HepG2 (cell line): ENCODE results near the gene DHX30. TPM values are rescaled to one million over a fixed set of nuclear protein-coding genes. Genes with fewer than 3 reads are reported as not detected.
A peak's percentile ranks its signal among the peaks of the same experiment; 100 is the strongest.

ENCODE experiments used
- ATAC-seq: fragments of 200-7000 bp; cut with Tn5 transposase; 3 replicates; pipeline ENCODE4 v1.9.1; 2020; ENCODE audit warnings: mild to moderate bottlenecking, moderate library complexity
- BruUV-seq: library from RNA; stranded (reverse); fragments of 400-500 nt; replicated peaks from 2 replicates; lab custom pipeline; 2021; lab: Mats Ljungman, UMichigan
- CTCF ChIA-PET: fragments of 300-600 bp; formaldehyde crosslinking; extraction: SDS; loops from one replicate; lab custom pipeline; 2021; ENCODE audit warnings: low total read pairs, inconsistent platforms, low intra/inter-chr PET ratio; lab: Yijun Ruan, JAX
- POLR2A ChIA-PET: fragments of 350-600 bp; sonication (Branson Sonifier 250); formaldehyde crosslinking; loops from one replicate; lab custom pipeline; 2020; ENCODE audit warnings: antibody characterized with exemption, inconsistent platforms; lab: Yijun Ruan, JAX
- DNase-seq: peaks from one replicate; pipeline ENCODE4 v3.0.0-alpha.2; 2015; ENCODE audit warnings: low spot score
- FAIRE-seq: peaks from 3 replicates; lab custom pipeline; 2011; peaks lifted over from hg19 to GRCh38; lab: Jason Lieb, UNC
- H2AFZ ChIP-seq: one replicate; pipeline ENCODE4 v1.6.1; 2011; ENCODE audit warnings: low read length, inconsistent platforms
- H3K27ac ChIP-seq: fragments of 300-600 bp; 3 replicates; pipeline ENCODE4 v1.8.0; 2011; ENCODE audit warnings: mixed run types, mild to moderate bottlenecking, mixed read lengths, low read length, inconsistent platforms; ENCODE audit not compliant: insufficient read depth; ENCODE audit errors: extremely low read length
- H3K27me3 ChIP-seq, 2 experiments: fragments of 200-600 bp in 1 of 2; 2 replicates in 1 of 2; 3 replicates in 1 of 2; pipeline versions ENCODE4 v1.6.0 to v1.8.0; 2011; ENCODE audit warnings: low read length in 2 of 2, mild to moderate bottlenecking in 2 of 2, moderate library complexity in 2 of 2, inconsistent platforms in 1 of 2; ENCODE audit not compliant: insufficient read depth in 2 of 2, control insufficient read depth in 1 of 2
- H3K36me3 ChIP-seq, 2 experiments: fragments of 200-600 bp in 1 of 2; replicated peaks in 1 of 2; 2 replicates in 1 of 2; 3 replicates in 1 of 2; pipeline versions ENCODE4 v1.5.1 to v1.8.0; 2011; ENCODE audit warnings: low read length in 2 of 2, inconsistent platforms in 1 of 2; ENCODE audit not compliant: insufficient read depth in 2 of 2, control insufficient read depth in 1 of 2
- H3K4me1 ChIP-seq: 2 replicates; pipeline ENCODE4 v1.5.1; 2012; ENCODE audit warnings: low read length, inconsistent platforms; ENCODE audit not compliant: insufficient read depth
- H3K4me2 ChIP-seq: 2 replicates; pipeline ENCODE4 v1.6.0; 2011; ENCODE audit warnings: low read depth, low read length, inconsistent platforms
- H3K4me3 ChIP-seq, 3 experiments: fragments of 200-600 bp in 1 of 3; sonication (generic), shearing (Covaris generic) in 1 of 3; replicated peaks in 1 of 3; 2 replicates each; pipeline ENCODE4 v1.5.1; 2011 to 2016; ENCODE audit warnings: low read length in 3 of 3, inconsistent platforms in 2 of 3, low read depth in 2 of 3, mild to moderate bottlenecking in 2 of 3, control low read depth in 1 of 3, mixed read lengths in 1 of 3; ENCODE audit not compliant: insufficient read depth in 1 of 3
- H3K79me2 ChIP-seq: one replicate; pipeline ENCODE4 v1.6.1; 2011; ENCODE audit warnings: low read length, inconsistent platforms; ENCODE audit not compliant: insufficient read depth
- H3K9ac ChIP-seq: 2 replicates; pipeline ENCODE4 v1.6.0; 2011; ENCODE audit warnings: mild to moderate bottlenecking, low read depth, low read length, inconsistent platforms; ENCODE audit not compliant: insufficient read depth
- H3K9me3 ChIP-seq: 2 replicates; pipeline ENCODE4 v1.5.1; 2012; ENCODE audit warnings: mild to moderate bottlenecking, low read length
- H4K20me1 ChIP-seq: 2 replicates; pipeline ENCODE4 v1.6.0; 2011; ENCODE audit warnings: inconsistent platforms, mild to moderate bottlenecking, low read length, moderate library complexity; ENCODE audit not compliant: insufficient read depth
- KAT8 ChIP-seq: IDR thresholded peaks from 2 replicates; pipeline ENCODE4 v1.6.1; 2016; ENCODE audit warnings: missing genetic modification reagents, missing compliant biosample characterization
- NRL ChIP-seq: sonication (generic); formaldehyde crosslinking; IDR thresholded peaks from 2 replicates; pipeline ENCODE4 v1.5.0; 2020; ENCODE audit warnings: missing genetic modification reagents, mild to moderate bottlenecking, moderate library complexity, borderline replicate concordance
- PHF8 ChIP-seq: sonication (generic); formaldehyde crosslinking; IDR thresholded peaks from 2 replicates; pipeline ENCODE4 v1.5.0; 2020; ENCODE audit warnings: missing genetic modification reagents
- TMF1 ChIP-seq: sonication (generic); formaldehyde crosslinking; IDR thresholded peaks from 2 replicates; pipeline ENCODE4 v1.8.1; 2022; ENCODE audit warnings: low read depth, missing genetic modification reagents
- ZC3H13 ChIP-seq: sonication (generic); formaldehyde crosslinking; IDR thresholded peaks from 2 replicates; pipeline ENCODE4 v1.8.1; 2023; ENCODE audit warnings: mild to moderate bottlenecking, missing genetic modification reagents, moderate library complexity
- ZFX ChIP-seq: sonication (generic); formaldehyde crosslinking; IDR thresholded peaks from 2 replicates; pipeline ENCODE4 v1.4.0; 2020; ENCODE audit warnings: mild to moderate bottlenecking, low read depth, missing genetic modification reagents, moderate library complexity
- ZNF12 ChIP-seq: sonication (generic); formaldehyde crosslinking; IDR thresholded peaks from 2 replicates; pipeline ENCODE4 v1.5.0; 2020; ENCODE audit warnings: missing genetic modification reagents
- ZNF280B ChIP-seq: sonication (generic); formaldehyde crosslinking; IDR thresholded peaks from 2 replicates; pipeline ENCODE4 v1.5.0; 2020; ENCODE audit warnings: missing genetic modification reagents, mild to moderate bottlenecking, borderline replicate concordance
- ZNF281 ChIP-seq: sonication (generic); formaldehyde crosslinking; IDR thresholded peaks from 2 replicates; pipeline ENCODE4 v1.4.0; 2020; ENCODE audit warnings: missing genetic modification reagents, borderline replicate concordance
- ZNF770 ChIP-seq: sonication (generic); formaldehyde crosslinking; IDR thresholded peaks from 2 replicates; pipeline ENCODE4 v1.5.0; 2020; ENCODE audit warnings: mild to moderate bottlenecking, missing genetic modification reagents
- ZNF780A ChIP-seq: sonication (generic); formaldehyde crosslinking; IDR thresholded peaks from 2 replicates; pipeline ENCODE4 v1.8.0; 2022; ENCODE audit warnings: mild to moderate bottlenecking, missing genetic modification reagents, moderate library complexity
- ZXDC ChIP-seq: sonication (generic); formaldehyde crosslinking; IDR thresholded peaks from 2 replicates; pipeline ENCODE4 v1.5.0; 2020; ENCODE audit warnings: mild to moderate bottlenecking, missing genetic modification reagents
- WGBS: methylation state at CpG from one replicate; pipeline ENCODE4 v1.1.6; 2017; ENCODE audit warnings: low lambda C conversion rate; 5-methylcytosine and 5-hydroxymethylcytosine counted together
- in situ Hi-C: cut with HindIII; loops from 2 replicates; pipeline ENCODE4 v1.10.0; 2017; ENCODE audit warnings: low pct_unique_long_range_greater_than_20kb; ENCODE audit not compliant: extremely low pct_ligation_motif_present
- intact Hi-C: fragments of 100-400 bp; cut with micrococcal nuclease; formaldehyde crosslinking; loops from one replicate; pipeline ENCODE4 v1.10.0; 2022; ENCODE audit not compliant: unreplicated experiment
- polyA plus RNA-seq, 8 experiments: library from polyadenylated mRNA; depleted of rRNA in 3 of 8; stranded (reverse) in 7 of 8; unstranded in 1 of 8; fragments of >200 nt; fragmentation: Illumina TruSeq in 4 of 8; extraction: Trizol in 4 of 8; gene quantifications; 2 replicates each; pipeline versions ENCODE4 v1.2.1 to v1.2.3, GENCODE V29; 2011 to 2016; ENCODE audit warnings: low read depth in 4 of 8, missing spikeins in 1 of 8, mixed read lengths in 1 of 8; ENCODE audit not compliant: insufficient read depth in 1 of 8
- total RNA-seq, 5 experiments: library from RNA; depleted of rRNA; stranded (reverse); fragments of >200 nt; fragmentation: Illumina TruSeq; extraction: Trizol; gene quantifications; 2 replicates each; pipeline ENCODE4 v1.2.3, GENCODE V29; 2016; ENCODE audit warnings: low read depth in 1 of 5
- TF ChIP-seq, protein P1 (sequence below): sonication (generic); formaldehyde crosslinking; IDR thresholded peaks from 2 replicates; pipeline ENCODE4 v1.4.0; 2020; ENCODE audit warnings: mild to moderate bottlenecking, low read depth, missing genetic modification reagents

DHX30 gene
- total and polyA plus RNA-seq, 2 of the 13 experiments (the other 11 are each of a cell fraction or from before 2014, with no cell fraction given), result 30.6 to 59.4 TPM

DNA sequence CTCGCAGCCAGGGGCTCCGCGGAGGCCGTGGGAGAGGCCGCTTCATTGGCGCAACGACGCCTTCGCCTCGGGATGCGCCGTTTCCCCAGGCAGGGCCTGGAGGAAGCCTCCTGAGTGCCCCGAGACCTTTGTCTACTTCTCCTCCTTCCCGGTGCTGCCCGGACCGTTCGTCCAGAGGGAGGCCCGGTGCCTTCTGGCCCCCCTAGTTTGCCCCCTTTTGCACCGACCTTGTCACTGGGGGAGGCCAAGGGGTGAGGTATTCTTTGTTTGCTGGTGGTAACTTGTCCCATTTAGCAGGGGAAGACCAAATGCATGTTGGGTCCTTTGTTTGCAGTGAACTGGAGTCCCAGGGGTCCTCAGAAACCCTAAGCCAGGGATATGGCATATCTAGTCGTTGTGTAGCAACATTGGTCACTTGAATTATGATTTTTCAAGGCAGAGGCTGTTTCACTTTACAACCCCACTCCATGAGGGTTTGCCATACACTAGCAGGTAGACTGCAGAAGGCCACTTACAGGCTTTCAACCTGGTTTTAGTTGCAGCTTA is 615 bp downstream of the DHX30 start:
- Histone ChIP-seq H4K20me1 (no peaks in the 10 kb centered on the region), H3K4me1 (peaks cover 32% of the 10 kb centered on the region), H3K9ac (peak overlapping the region; percentile 82), H3K4me3 (peak overlapping the region; percentile 78 to 91 (median 89)), H2AFZ (peak overlapping the region; percentile 66), H3K27ac (peak overlapping the region; percentile 87), H3K36me3 (peaks cover 2 to 3% of the 10 kb centered on the region in 2 experiments; a peak in 1 of 5 replicates), H3K79me2 (peaks cover 13% of the 10 kb centered on the region), H3K9me3 (no peaks in the 10 kb centered on the region), H3K4me2 (peak overlapping the region; percentile 96), H3K27me3 (no peaks in the 10 kb centered on the region)
- BruUV-seq, result no TSS peak
- intact Hi-C loops, result no loop called here
- DNase-seq (no peak), FAIRE-seq (no peak), ATAC-seq (no peak)
- ChIA-PET POLR2A (no interaction called here), CTCF (no interaction called here)
- in situ Hi-C loops, result no loop called here
- 0% methylated on average over 2 of the region's 20 CpGs for WGBS
- 0 out of 2 replicates have a peak, but pooled peaks have one; percentile 15 for TF ChIP-seq TMF1
- 0 out of 2 replicates have a peak, but pooled peaks have one; percentile 20 for TF ChIP-seq ZXDC
- TF ChIP-seq PHF8 (CRISPR knock-in tag), result peak; percentile 2; the same call in 1 of the 2 replicates
- TF ChIP-seq KAT8, result 0 out of 2 replicates have a peak, but pooled peaks have one; percentile 3
- no peak for TF ChIP-seq ZNF780A (CRISPR knock-in tag)
- TF ChIP-seq ZFX (CRISPR knock-in tag), result peak; percentile 91
- TF ChIP-seq ZNF12, result no peak
- peak; percentile 28 for TF ChIP-seq ZNF280B (CRISPR knock-in tag)
- no peak for TF ChIP-seq ZC3H13 (CRISPR knock-in tag)
- peak; percentile 99 for TF ChIP-seq ZNF770 (CRISPR knock-in tag)
- 0 out of 2 replicates have a peak, but pooled peaks have one; percentile 63 for TF ChIP-seq NRL (CRISPR knock-in tag)
- TF ChIP-seq ZNF281 (CRISPR knock-in tag), result no peak
- TF ChIP-seq, protein P1, sequence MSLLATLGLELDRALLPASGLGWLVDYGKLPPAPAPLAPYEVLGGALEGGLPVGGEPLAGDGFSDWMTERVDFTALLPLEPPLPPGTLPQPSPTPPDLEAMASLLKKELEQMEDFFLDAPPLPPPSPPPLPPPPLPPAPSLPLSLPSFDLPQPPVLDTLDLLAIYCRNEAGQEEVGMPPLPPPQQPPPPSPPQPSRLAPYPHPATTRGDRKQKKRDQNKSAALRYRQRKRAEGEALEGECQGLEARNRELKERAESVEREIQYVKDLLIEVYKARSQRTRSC, result no peak
